ENCODE data around the gene RSBN1L.
"Not testable (repeated sequence)": the region's sequence is repeated elsewhere in the genome, so short reads cannot be mapped to it uniquely, and the experiment has no call there.

The RSBN1L gene

GRCh38 chr7:77687747-77688144 lies 8.5 kb upstream of the RSBN1L start:
- no peak for DNase-seq (ENCODE audit: low spot score)

DNA sequence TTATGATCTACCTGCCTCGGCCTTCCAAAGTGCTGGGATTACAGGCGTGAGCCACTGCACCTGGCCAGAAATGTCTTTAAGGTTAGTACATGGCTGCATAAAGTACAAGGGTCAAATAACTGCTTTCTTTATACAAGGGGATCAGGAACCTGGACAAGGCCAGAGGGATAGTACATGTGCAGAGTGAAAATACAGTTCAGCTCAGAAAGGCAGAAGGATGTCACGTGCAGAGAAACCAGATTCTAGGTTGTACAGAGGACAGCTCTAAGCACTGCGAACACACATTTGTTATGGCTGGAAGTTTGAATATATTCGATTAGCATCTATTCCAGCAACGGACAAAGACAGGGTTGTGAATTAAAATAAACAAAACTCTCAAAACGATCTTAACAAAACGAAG lies 6.0 kb upstream of the RSBN1L start:
- DNase-seq (ENCODE audit: low spot score), result no peak

DNA sequence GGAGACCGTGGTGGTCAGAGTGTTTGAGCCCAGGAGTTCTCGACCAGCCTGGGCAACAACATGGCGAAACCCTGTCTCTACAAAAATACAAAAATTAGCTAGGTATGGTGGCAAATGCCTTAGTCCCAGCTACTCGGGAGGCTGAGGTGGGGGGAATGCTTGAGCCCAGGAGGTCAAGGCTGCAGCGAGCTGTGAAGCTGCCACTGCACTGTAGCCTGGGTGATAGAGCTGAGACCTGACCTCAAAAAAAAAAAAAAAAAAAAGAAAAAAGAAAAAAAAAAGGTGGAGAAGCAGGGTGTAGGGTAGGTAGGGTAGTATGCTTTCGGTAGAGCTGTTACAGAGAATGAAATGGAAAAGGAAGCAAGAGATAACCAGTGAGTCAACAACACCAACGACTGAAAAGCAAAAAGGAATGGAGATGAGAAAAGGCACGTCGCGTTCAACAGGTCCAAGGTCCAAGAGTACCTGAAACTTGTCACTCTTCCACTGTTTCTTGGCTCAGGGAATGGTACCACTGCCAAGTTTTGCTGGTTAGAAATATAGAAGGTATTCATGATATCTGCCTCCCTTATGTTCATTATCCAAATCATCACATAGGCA lies 4.3 kb upstream of the RSBN1L start:
- no peak for DNase-seq (ENCODE audit: low spot score)

GRCh38 chr7:77693830-77694583 lies 2.3 kb upstream of the RSBN1L start:
- DNase-seq (ENCODE audit: low spot score), result no peak

DNA sequence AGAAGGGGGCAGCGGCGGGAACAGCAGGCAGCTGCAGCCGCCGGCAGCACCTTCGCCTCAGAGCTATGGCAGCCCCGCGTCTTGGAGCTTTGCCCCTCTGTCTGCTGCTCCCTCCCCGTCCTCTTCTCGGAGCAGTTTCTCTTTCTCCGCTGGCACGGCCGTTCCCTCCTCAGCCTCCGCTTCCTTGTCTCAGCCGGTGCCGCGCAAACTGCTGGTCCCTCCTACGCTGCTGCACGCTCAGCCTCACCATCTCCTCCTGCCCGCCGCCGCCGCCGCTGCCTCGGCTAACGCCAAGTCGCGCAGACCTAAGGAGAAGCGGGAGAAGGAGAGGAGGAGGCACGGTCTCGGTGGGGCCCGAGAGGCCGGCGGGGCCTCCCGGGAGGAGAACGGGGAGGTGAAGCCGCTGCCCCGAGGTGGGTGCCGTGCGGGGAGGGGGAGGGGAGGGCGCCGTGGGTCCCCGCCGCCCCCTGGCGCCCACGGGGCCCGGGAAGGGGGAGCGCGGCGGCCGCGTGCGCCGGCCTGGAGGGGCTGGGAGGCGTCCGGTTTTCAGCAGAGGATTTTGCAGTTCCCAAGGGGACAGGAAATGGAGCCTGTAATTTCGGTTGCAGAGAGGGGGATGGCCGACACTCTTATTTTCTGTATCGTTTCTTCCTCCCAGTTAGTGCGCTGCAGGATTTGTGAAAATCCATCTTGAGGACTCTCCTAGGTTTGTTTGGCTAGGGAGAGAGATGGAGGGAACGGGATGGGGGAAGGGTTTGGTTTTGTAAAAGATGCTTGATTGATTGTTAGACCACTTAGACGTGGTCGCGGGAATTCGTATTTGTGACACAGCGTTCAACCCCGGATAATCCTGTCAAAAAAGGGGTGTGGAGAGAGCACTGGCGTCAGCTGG lies 630 bp downstream of the RSBN1L start:
- DNase-seq (ENCODE audit: low spot score), result peak; percentile 77

DNA sequence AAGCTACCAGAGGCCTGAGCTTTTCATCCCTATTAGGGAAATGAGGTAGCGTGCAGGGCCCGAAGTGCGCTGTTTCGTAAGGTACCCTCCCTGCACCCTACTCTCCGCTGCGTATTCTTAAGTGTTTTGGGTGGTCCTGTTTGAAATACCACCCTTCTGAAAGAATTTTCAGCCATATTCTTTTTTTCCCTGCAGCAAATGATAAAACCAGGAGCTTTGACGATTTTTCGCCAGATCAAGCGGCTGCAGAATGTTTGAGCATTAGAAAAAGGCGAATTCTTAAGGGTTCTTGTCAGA lies 1.2 kb downstream of the RSBN1L start:
- DNase-seq (ENCODE audit: low spot score), result no peak

DNA sequence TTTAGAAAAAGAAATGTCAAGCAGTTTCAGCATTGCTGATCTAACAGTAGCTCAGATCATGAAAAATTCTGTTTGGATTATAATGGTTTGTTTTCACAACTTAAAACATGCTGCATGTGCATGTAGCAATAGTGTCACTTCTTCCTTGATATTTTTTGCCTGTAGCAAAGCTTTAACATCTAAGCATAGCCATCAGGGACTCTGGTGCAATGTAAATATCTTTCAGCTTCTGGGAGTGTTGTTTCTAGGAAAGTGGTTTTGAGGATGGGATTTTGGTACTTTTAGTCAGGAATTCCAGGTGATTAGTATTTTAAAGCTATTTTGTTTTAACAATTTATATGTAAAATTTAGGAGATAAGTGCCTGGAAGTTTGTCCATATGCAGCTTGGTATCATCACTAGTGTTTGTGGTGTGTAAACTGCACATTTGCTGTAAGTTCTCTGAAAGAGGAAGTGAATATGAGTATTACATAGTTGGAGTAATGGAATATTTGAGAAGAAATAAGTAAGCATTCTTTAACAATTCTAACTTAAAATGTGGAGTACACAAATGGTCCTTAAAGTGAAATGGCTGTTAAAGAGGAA lies 1.9 kb downstream of the RSBN1L start:
- peak; percentile 26 for DNase-seq (ENCODE audit: low spot score)

- DNase-seq (ENCODE audit: low spot score), result no peak
Measured at GRCh38 chr7:77699056-77699455, 2.8 kb downstream of the RSBN1L start.

GRCh38 chr7:77702513-77702912 lies 6.3 kb downstream of the RSBN1L start:
- DNase-seq (ENCODE audit: low spot score), result no peak

GRCh38 chr7:77702968-77703472 lies 6.8 kb downstream of the RSBN1L start:
- no peak for DNase-seq (ENCODE audit: low spot score)

GRCh38 chr7:77703669-77704068 lies 7.4 kb downstream of the RSBN1L start:
- not testable (repeated sequence) for DNase-seq (ENCODE audit: low spot score)

- DNase-seq (ENCODE audit: low spot score), result no peak
Measured at GRCh38 chr7:77707504-77707992, 11.3 kb downstream of the RSBN1L start.

DNA sequence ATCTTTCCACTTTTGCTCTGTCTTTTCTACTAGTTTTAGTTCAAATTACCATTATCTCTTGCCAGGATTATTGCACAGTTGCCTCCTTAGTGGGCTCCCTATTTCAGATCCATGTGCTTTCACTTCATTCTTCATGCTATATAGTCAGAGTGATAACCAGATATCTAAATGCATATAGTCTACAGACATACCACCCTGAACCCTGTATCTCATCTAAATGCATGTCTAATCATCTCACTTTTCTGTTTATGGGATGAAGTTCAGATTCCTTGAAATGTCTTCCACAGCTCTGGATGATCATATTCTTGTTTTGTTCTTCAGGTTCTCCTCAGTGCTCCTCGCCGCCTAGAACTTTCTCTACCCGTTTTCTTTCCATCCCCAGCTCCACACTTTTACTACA lies 13.8 kb downstream of the RSBN1L start:
- DNase-seq (ENCODE audit: low spot score), result no peak

- no peak for DNase-seq (ENCODE audit: low spot score)
Measured at GRCh38 chr7:77710861-77711260, 14.6 kb downstream of the RSBN1L start.

DNA sequence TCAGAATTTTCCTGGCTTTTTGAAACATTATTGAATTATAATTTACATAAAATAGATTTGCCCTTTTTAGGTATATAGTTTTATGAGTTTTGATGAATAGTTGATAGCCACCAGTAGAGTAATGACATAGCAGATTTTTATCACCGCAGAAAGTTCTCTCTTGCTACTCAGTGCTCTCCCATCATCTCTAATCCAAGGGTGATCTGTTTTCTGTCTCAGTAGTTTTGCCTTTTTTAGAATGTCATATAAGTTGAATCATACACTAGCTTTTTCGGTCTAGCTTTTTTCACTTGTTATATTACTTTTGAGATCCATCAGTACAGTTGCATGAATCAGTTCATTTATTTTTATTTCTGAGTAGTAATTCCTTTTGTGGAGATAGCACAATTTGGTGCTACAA lies 17.9 kb downstream of the RSBN1L start:
- DNase-seq (ENCODE audit: low spot score), result no peak

DNA sequence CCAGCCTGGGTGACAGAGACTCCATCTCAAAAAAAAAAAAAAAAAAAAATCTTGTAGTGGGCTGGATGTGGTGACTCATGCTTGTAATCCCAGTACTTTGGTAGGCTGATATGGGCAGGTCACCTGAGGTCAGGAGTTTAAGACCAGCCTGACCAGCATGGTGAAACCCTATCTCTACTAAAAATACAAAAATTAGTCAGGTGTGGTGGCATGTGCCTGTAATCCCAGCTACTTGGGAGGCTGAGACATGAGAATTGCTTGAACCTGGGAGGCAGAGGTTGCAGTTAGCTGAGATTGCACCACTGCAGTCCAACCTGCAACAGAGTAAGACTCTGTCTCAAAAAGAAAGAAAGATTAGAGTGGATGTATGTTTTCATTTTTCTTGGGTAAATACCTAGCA lies 18.7 kb downstream of the RSBN1L start:
- not testable (repeated sequence) for DNase-seq (ENCODE audit: low spot score)

DNA sequence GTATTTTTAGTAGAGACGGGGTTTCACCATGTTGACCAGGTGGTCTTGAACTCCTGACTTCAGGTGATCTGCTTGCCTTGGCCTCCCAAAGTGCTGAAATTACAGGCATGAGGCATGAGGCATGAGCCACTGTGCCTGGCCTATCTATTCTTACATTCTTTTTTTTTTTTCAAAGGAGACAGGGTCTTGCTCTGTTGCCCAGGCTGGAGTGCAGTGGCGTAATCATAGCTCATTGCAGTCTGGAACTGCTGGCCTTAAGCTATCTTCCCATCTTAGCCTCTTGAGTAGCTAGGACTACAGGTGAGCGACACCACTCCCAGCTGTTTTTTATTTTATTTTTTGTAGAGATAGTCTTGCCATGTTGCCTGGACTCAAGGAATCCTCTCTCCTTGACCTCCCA lies 20.5 kb downstream of the RSBN1L start:
- no peak for DNase-seq (ENCODE audit: low spot score)

DNA sequence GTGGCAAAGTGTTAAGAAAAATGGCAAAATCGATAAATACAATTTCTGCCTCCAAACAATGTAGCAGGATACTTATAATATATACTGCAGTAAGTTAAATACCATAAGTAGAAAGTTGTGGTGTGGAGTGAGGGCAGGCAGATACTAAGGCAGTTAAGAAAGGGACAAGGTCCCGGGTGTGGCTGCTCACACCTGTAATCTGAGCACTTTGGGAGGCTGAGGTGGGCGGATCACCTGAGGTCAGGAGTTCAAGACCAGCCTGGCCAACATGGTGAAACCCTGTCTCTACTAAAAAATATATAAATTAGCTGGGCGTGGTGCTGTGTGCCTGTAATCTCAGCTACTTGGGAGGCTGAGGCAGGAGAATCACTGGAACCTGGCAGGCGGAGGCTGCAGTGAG lies 21.3 kb downstream of the RSBN1L start:
- not testable (repeated sequence) for DNase-seq (ENCODE audit: low spot score)

DNA sequence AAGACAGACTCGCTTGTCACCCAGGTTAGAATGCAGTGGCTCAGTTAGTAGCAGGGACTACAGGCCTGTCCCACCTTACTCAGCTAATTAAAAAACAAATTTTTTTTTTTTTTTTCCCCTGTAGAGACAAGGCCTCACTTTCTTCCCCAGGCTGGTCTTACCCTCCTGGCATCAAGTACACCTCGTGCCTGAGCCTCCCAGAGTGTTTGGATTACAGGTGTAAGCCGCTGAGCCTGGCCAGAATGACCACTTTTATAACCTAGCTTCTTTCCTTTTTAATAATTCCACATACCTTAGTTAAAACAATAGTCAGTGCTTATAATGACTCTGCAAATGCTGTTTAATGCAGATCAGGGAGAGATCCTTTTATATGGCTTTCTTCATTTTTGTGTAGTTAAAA lies 31.3 kb downstream of the RSBN1L start:
- DNase-seq (ENCODE audit: low spot score), result no peak

GRCh38 chr7:77727936-77728701 lies 31.9 kb downstream of the RSBN1L start:
- DNase-seq (ENCODE audit: low spot score), result peak; percentile 30

GRCh38 chr7:77729574-77730348 lies 33.5 kb downstream of the RSBN1L start:
- no peak for DNase-seq (ENCODE audit: low spot score)

Data from pons (tissue), 1 donor.